Naive B cell (primary cell): ENCODE results near the gene HOPX. TPM values are rescaled to one million over a fixed set of nuclear protein-coding genes. Genes with fewer than 3 reads are reported as not detected.
"Not testable (repeated sequence)": the region's sequence is repeated elsewhere in the genome, so short reads cannot be mapped to it uniquely, and the experiment has no call there.

ENCODE experiments used
- ATAC-seq, 2 donors: fragments of 150-1000 bp; cut with Tn5 transposase; 2 replicates each; pipeline ENCODE4 v1.10.0; 2021; ENCODE audit warnings: low read depth in 2 of 2, mild to moderate bottlenecking in 2 of 2, moderate library complexity in 2 of 2
- DNase-seq: peaks from one replicate; pipeline ENCODE4 v3.0.0; 2022
- H3K27ac Mint-ChIP-seq, 6 donors: one replicate each; pipeline ENCODE4 v1.8.0; 2020 to 2022; ENCODE audit warnings: mild to moderate bottlenecking in 6 of 6, mixed read lengths in 6 of 6, moderate library complexity in 5 of 6, inconsistent platforms in 2 of 6
- H3K27me3 Mint-ChIP-seq, 3 donors: one replicate each; pipeline ENCODE4 v1.8.0; 2021 to 2022; ENCODE audit warnings: mixed read lengths in 3 of 3, mild to moderate bottlenecking in 1 of 3
- H3K36me3 Mint-ChIP-seq, 2 donors: one replicate each; pipeline ENCODE4 v1.8.0; 2020 to 2022; ENCODE audit warnings: mixed read lengths in 2 of 2, inconsistent platforms in 1 of 2, mild to moderate bottlenecking in 1 of 2
- H3K4me1 Mint-ChIP-seq, 3 donors: one replicate each; pipeline ENCODE4 v1.8.0; 2020 to 2022; ENCODE audit warnings: mixed read lengths in 3 of 3, inconsistent platforms in 1 of 3, mild to moderate bottlenecking in 1 of 3, moderate library complexity in 1 of 3
- H3K4me3 Mint-ChIP-seq, 8 donors: one replicate each; pipeline ENCODE4 v1.8.0; 2020 to 2022; ENCODE audit warnings: mild to moderate bottlenecking in 8 of 8, mixed read lengths in 8 of 8, moderate library complexity in 8 of 8, inconsistent platforms in 2 of 8
- H3K9me3 Mint-ChIP-seq, 7 donors: one replicate each; pipeline ENCODE4 v1.8.0; 2020 to 2022; ENCODE audit warnings: mixed read lengths in 7 of 7, mild to moderate bottlenecking in 5 of 7, inconsistent platforms in 2 of 7, moderate library complexity in 1 of 7
- polyA plus RNA-seq, 6 donors: library from polyadenylated mRNA; unstranded; fragments of 300-500 nt; fragmentation: Illumina TruSeq; gene quantifications; one replicate each; pipeline ENCODE4 v1.2.3, GENCODE V29; 2021; ENCODE audit warnings: low read depth in 6 of 6

Gene HOPX
- polyA plus RNA-seq, 6 donors from 2014 or later: 9.4 to 139 (median 27.3) TPM

- no peak overlapping the region for H3K27ac Mint-ChIP-seq
- DNase-seq: no peak
- H3K4me3 Mint-ChIP-seq: no peak overlapping the region
Measured at GRCh38 chr4:56626963-56627362, 54.1 kb downstream of the HOPX start.

GRCh38 chr4:56626420-56626819, 54.7 kb downstream of the HOPX start:
- peaks cover 6 to 43% (median 36%) of the 10 kb centered on the region in 7 donors for H3K9me3 Mint-ChIP-seq
- no peak for ATAC-seq

More at GRCh38 chr4:56626963-56627362, 54.1 kb downstream of the HOPX start:
- H3K27me3 Mint-ChIP-seq: peaks cover 0 to 5% (median 0%) of the 10 kb centered on the region in 3 donors
- no peaks in the 10 kb centered on the region for H3K4me1 Mint-ChIP-seq
- no peak for ATAC-seq
- peaks cover 23 to 24% of the 10 kb centered on the region in 2 donors for H3K36me3 Mint-ChIP-seq
- H3K9me3 Mint-ChIP-seq: peaks cover 6 to 43% (median 36%) of the 10 kb centered on the region in 7 donors

GRCh38 chr4:56622176-56622575, 58.9 kb downstream of the HOPX start:
- peaks cover 0 to 5% (median 4%) of the 10 kb centered on the region in 3 donors for H3K27me3 Mint-ChIP-seq
- H3K27ac Mint-ChIP-seq: no peak overlapping the region
- peaks cover 6 to 41% (median 35%) of the 10 kb centered on the region in 7 donors for H3K9me3 Mint-ChIP-seq
- H3K36me3 Mint-ChIP-seq: peaks cover 18 to 24% of the 10 kb centered on the region in 2 donors
- H3K4me3 Mint-ChIP-seq: no peak overlapping the region
- H3K4me1 Mint-ChIP-seq: no peaks in the 10 kb centered on the region
- no peak for ATAC-seq
- DNase-seq: no peak

More at GRCh38 chr4:56626420-56626819, 54.7 kb downstream of the HOPX start:
- Mint-ChIP-seq H3K36me3 (peaks cover 23 to 24% of the 10 kb centered on the region in 2 donors), H3K27ac (no peak overlapping the region), H3K4me1 (no peaks in the 10 kb centered on the region), H3K27me3 (peaks cover 0 to 8% (median 0%) of the 10 kb centered on the region in 3 donors), H3K4me3 (no peak overlapping the region)
- DNase-seq: no peak

- Mint-ChIP-seq H3K27me3 (peaks cover 0 to 5% (median 4%) of the 10 kb centered on the region in 3 donors), H3K36me3 (peaks cover 6 to 10% of the 10 kb centered on the region in 2 donors), H3K4me1 (no peaks in the 10 kb centered on the region), H3K27ac (no peak overlapping the region), H3K9me3 (peaks cover 0 to 18% (median 15%) of the 10 kb centered on the region in 7 donors), H3K4me3 (no peak overlapping the region)
- DNase-seq: no peak
- ATAC-seq: no peak
Measured at GRCh38 chr4:56619816-56620215, 61.3 kb downstream of the HOPX start.

GRCh38 chr4:56619160-56619559, 61.9 kb downstream of the HOPX start:
- no peak for ATAC-seq
- H3K9me3 Mint-ChIP-seq: peaks cover 0 to 15% (median 10%) of the 10 kb centered on the region in 7 donors
- DNase-seq: no peak
- H3K27ac Mint-ChIP-seq: no peak overlapping the region
- H3K27me3 Mint-ChIP-seq: peaks cover 0 to 5% (median 4%) of the 10 kb centered on the region in 3 donors
- no peak overlapping the region for H3K4me3 Mint-ChIP-seq
- H3K4me1 Mint-ChIP-seq: no peaks in the 10 kb centered on the region
- H3K36me3 Mint-ChIP-seq: peaks cover 5 to 9% of the 10 kb centered on the region in 2 donors

GRCh38 chr4:56618734-56619133, 62.4 kb downstream of the HOPX start:
- Mint-ChIP-seq H3K27me3 (peaks cover 0 to 5% (median 4%) of the 10 kb centered on the region in 3 donors), H3K4me1 (no peaks in the 10 kb centered on the region), H3K4me3 (no peak overlapping the region), H3K9me3 (peaks cover 0 to 11% (median 6%) of the 10 kb centered on the region in 7 donors), H3K27ac (peak overlapping the region in 1 of 6 donors; percentile 84), H3K36me3 (peaks cover 1 to 5% of the 10 kb centered on the region in 2 donors)
- ATAC-seq (no peak), DNase-seq (no peak)

GRCh38 chr4:56613101-56613862, 67.8 kb downstream of the HOPX start:
- Mint-ChIP-seq H3K36me3 (no peaks in the 10 kb centered on the region), H3K27ac (no peak overlapping the region), H3K4me3 (no peak overlapping the region), H3K9me3 (peaks cover 0 to 3% (median 0%) of the 10 kb centered on the region in 7 donors), H3K27me3 (peaks cover 4 to 10% (median 4%) of the 10 kb centered on the region in 3 donors), H3K4me1 (peaks cover 0 to 2% (median 0%) of the 10 kb centered on the region in 3 donors)
- DNase-seq (no peak), ATAC-seq (no peak)

- Mint-ChIP-seq H3K36me3 (no peaks in the 10 kb centered on the region), H3K9me3 (no peaks in the 10 kb centered on the region), H3K4me3 (no peak overlapping the region), H3K27ac (no peak overlapping the region), H3K4me1 (peaks cover 0 to 2% (median 0%) of the 10 kb centered on the region in 3 donors), H3K27me3 (peaks cover 0 to 10% (median 4%) of the 10 kb centered on the region in 3 donors)
- DNase-seq (no peak), ATAC-seq (no peak)
Measured at GRCh38 chr4:56612282-56612681, 68.8 kb downstream of the HOPX start.

- ATAC-seq: no peak
- H3K27me3 Mint-ChIP-seq: peaks cover 0 to 10% (median 4%) of the 10 kb centered on the region in 3 donors
- H3K27ac Mint-ChIP-seq: no peak overlapping the region
- no peaks in the 10 kb centered on the region for H3K36me3 Mint-ChIP-seq
- H3K4me1 Mint-ChIP-seq: peaks cover 0 to 2% (median 0%) of the 10 kb centered on the region in 3 donors
- no peak for DNase-seq
- peaks cover 0 to 3% (median 0%) of the 10 kb centered on the region in 7 donors for H3K9me3 Mint-ChIP-seq
- no peak overlapping the region for H3K4me3 Mint-ChIP-seq
Measured at GRCh38 chr4:56611501-56611900, 69.6 kb downstream of the HOPX start.

- not testable (repeated sequence) for ATAC-seq, H3K27me3 Mint-ChIP-seq, DNase-seq, H3K4me1 Mint-ChIP-seq, H3K36me3 Mint-ChIP-seq, H3K9me3 Mint-ChIP-seq, H3K4me3 Mint-ChIP-seq, H3K27ac Mint-ChIP-seq
Measured at GRCh38 chr4:56610170-56610569, 70.9 kb downstream of the HOPX start.

GRCh38 chr4:56607926-56608325, 73.2 kb downstream of the HOPX start:
- ATAC-seq: no peak
- peaks cover 0 to 3% (median 0%) of the 10 kb centered on the region in 7 donors for H3K9me3 Mint-ChIP-seq
- no peak for DNase-seq
- H3K27me3 Mint-ChIP-seq: peaks cover 0 to 5% (median 4%) of the 10 kb centered on the region in 3 donors
- H3K27ac Mint-ChIP-seq: no peak overlapping the region
- no peak overlapping the region for H3K4me3 Mint-ChIP-seq
- no peaks in the 10 kb centered on the region for H3K36me3 Mint-ChIP-seq
- peaks cover 0 to 2% (median 0%) of the 10 kb centered on the region in 3 donors for H3K4me1 Mint-ChIP-seq

GRCh38 chr4:56606385-56606784, 74.7 kb downstream of the HOPX start:
- Mint-ChIP-seq H3K27me3 (peaks cover 0 to 4% (median 0%) of the 10 kb centered on the region in 3 donors), H3K36me3 (no peaks in the 10 kb centered on the region)

GRCh38 chr4:56605464-56605863, 75.6 kb downstream of the HOPX start:
- H3K9me3 Mint-ChIP-seq, DNase-seq, ATAC-seq, H3K36me3 Mint-ChIP-seq, H3K27me3 Mint-ChIP-seq, H3K4me1 Mint-ChIP-seq, H3K4me3 Mint-ChIP-seq, H3K27ac Mint-ChIP-seq: not testable (repeated sequence)

More at GRCh38 chr4:56606385-56606784, 74.7 kb downstream of the HOPX start:
- no peak for ATAC-seq
- H3K4me3 Mint-ChIP-seq: no peak overlapping the region
- H3K4me1 Mint-ChIP-seq: no peaks in the 10 kb centered on the region
- H3K9me3 Mint-ChIP-seq: peaks cover 0 to 3% (median 0%) of the 10 kb centered on the region in 7 donors
- H3K27ac Mint-ChIP-seq: no peak overlapping the region
- no peak for DNase-seq

GRCh38 chr4:56603297-56603696, 77.8 kb downstream of the HOPX start:
- Mint-ChIP-seq H3K36me3 (peaks cover 4 to 5% of the 10 kb centered on the region in 2 donors), H3K9me3 (peaks cover 0 to 6% (median 4%) of the 10 kb centered on the region in 7 donors), H3K27ac (no peak overlapping the region), H3K27me3 (no peaks in the 10 kb centered on the region), H3K4me3 (no peak overlapping the region), H3K4me1 (no peaks in the 10 kb centered on the region)
- DNase-seq: no peak
- ATAC-seq: no peak
